Measurements from ENCODE around the gene IGSF21. TPM values are rescaled to one million over a fixed set of nuclear protein-coding genes. Genes with fewer than 3 reads are reported as not detected.

IGSF21 gene
- total RNA-seq, 4 donors from 2014 or later, result 4.7 to 10.2 (median 5.9) TPM

- peaks cover 0 to 4% of the 10 kb centered on the region in 2 donors for H3K27me3 ChIP-seq
- H3K27ac ChIP-seq, result no peak overlapping the region
- no peak overlapping the region for H3K4me3 ChIP-seq
- DNase-seq (ENCODE audit: low spot score in 2 of 2), result no peak
- WGBS, 2 donors, result 85 to 86% methylated on average over 7 of the region's 7 CpGs
- peaks cover 0 to 15% (median 0%) of the 10 kb centered on the region in 4 donors for H3K9me3 ChIP-seq
- H3K36me3 ChIP-seq, result no peaks in the 10 kb centered on the region
- no peaks in the 10 kb centered on the region for H3K4me1 ChIP-seq
- no peak for TF ChIP-seq POLR2A (IDR thresholded peaks at IDR 0.05)
- TF ChIP-seq CTCF (IDR thresholded peaks at IDR 0.05), result no peak
- no peak for TF ChIP-seq EP300 (IDR thresholded peaks at IDR 0.05)
These were observed 292.9 kb downstream of the IGSF21 start for GRCh38 chr1:18400347-18401102.

- no peak for TF ChIP-seq CTCF (IDR thresholded peaks at IDR 0.05)
- TF ChIP-seq POLR2A (IDR thresholded peaks at IDR 0.05), result no peak
- TF ChIP-seq EP300 (IDR thresholded peaks at IDR 0.05), result no peak
- H3K36me3 ChIP-seq, result no peaks in the 10 kb centered on the region
- H3K27ac ChIP-seq, result no peak overlapping the region
- DNase-seq (ENCODE audit: low spot score in 2 of 2), result no peak
- peaks cover 0 to 21% (median 0%) of the 10 kb centered on the region in 4 donors for H3K9me3 ChIP-seq
- peaks cover 0 to 4% of the 10 kb centered on the region in 2 donors for H3K27me3 ChIP-seq
- no peak overlapping the region for H3K4me3 ChIP-seq
- no peaks in the 10 kb centered on the region for H3K4me1 ChIP-seq
- 58 to 62% methylated on average over 3 of the region's 3 CpGs for whole genome bisulfite sequencing, 2 donors
These were observed 294.3 kb downstream of the IGSF21 start for GRCh38 chr1:18401921-18402320.

- WGBS, 2 donors, result 87 to 89% methylated on average over 1 to 2 of the region's 3 CpGs
These were observed 296.9 kb downstream of the IGSF21 start for GRCh38 chr1:18404460-18404859.

GRCh38 chr1:18407166-18408045, 299.8 kb downstream of the IGSF21 start:
- TF ChIP-seq CTCF (IDR thresholded peaks at IDR 0.05) (no peak), EP300 (IDR thresholded peaks at IDR 0.05) (no peak), POLR2A (IDR thresholded peaks at IDR 0.05) (no peak)
- Histone ChIP-seq H3K27ac (no peak overlapping the region), H3K9me3 (peaks cover 0 to 42% (median 1%) of the 10 kb centered on the region in 4 donors), H3K36me3 (no peaks in the 10 kb centered on the region), H3K4me3 (no peak overlapping the region), H3K27me3 (no peaks in the 10 kb centered on the region), H3K4me1 (no peaks in the 10 kb centered on the region)
- no peak for DNase-seq (ENCODE audit: low spot score in 2 of 2)
- WGBS, 2 donors, result 58 to 65% methylated on average over 25 to 26 of the region's 26 CpGs

More at GRCh38 chr1:18404460-18404859, 296.9 kb downstream of the IGSF21 start:
- Histone ChIP-seq H3K36me3 (no peaks in the 10 kb centered on the region), H3K9me3 (peaks cover 0 to 21% (median 0%) of the 10 kb centered on the region in 4 donors), H3K4me3 (no peak overlapping the region), H3K27me3 (no peaks in the 10 kb centered on the region), H3K4me1 (no peaks in the 10 kb centered on the region), H3K27ac (no peak overlapping the region)
- TF ChIP-seq CTCF (IDR thresholded peaks at IDR 0.05) (no peak), EP300 (IDR thresholded peaks at IDR 0.05) (no peak), POLR2A (IDR thresholded peaks at IDR 0.05) (no peak)
- DNase-seq (ENCODE audit: low spot score in 2 of 2), result no peak

Measured in tibial nerve (tissue), 4 donors.